Endothelial cell (in vitro differentiated cells): ENCODE measurements around the gene DNM1. TPM values are rescaled to one million over a fixed set of nuclear protein-coding genes. Genes with fewer than 3 reads are reported as not detected.

Experiments
- DNase-seq: peaks from one replicate; pipeline ENCODE4 v3.0.0; 2021; ENCODE audit warnings: low spot score
- H3K27ac Mint-ChIP-seq: one replicate; pipeline ENCODE4 v1.8.0; 2021; ENCODE audit warnings: mixed read lengths, inconsistent platforms; ENCODE audit not compliant: unreplicated experiment
- H3K27me3 Mint-ChIP-seq: one replicate; pipeline ENCODE4 v1.8.0; 2021; ENCODE audit warnings: mild to moderate bottlenecking, moderate library complexity, mixed read lengths, inconsistent platforms; ENCODE audit not compliant: unreplicated experiment
- H3K36me3 Mint-ChIP-seq: one replicate; pipeline ENCODE4 v1.8.0; 2021; ENCODE audit warnings: mild to moderate bottlenecking, low read depth, mixed read lengths, inconsistent platforms; ENCODE audit not compliant: unreplicated experiment
- H3K4me1 Mint-ChIP-seq: one replicate; pipeline ENCODE4 v1.8.0; 2021; ENCODE audit warnings: mild to moderate bottlenecking, mixed read lengths, inconsistent platforms; ENCODE audit not compliant: unreplicated experiment
- H3K4me3 Mint-ChIP-seq: one replicate; pipeline ENCODE4 v1.8.0; 2021; ENCODE audit warnings: mild to moderate bottlenecking, mixed read lengths, inconsistent platforms; ENCODE audit not compliant: unreplicated experiment
- H3K9me3 Mint-ChIP-seq: one replicate; pipeline ENCODE4 v1.8.0; 2021; ENCODE audit warnings: mixed read lengths, inconsistent platforms; ENCODE audit not compliant: unreplicated experiment
- total RNA-seq: library from RNA; stranded (reverse); fragmentation: NEBNext Ultra II Directional; extraction: Animal tissue kit (Norgen Biotek cat#: 25700); gene quantifications from one replicate; pipeline ENCODE4 v1.2.1, GENCODE V29; 2021; ENCODE audit not compliant: unreplicated experiment
- TF ChIP-seq, protein P1 (sequence below): fragments of 200-600 bp; sonication (generic); IDR thresholded peaks from one replicate; pipeline ENCODE4 v1.5.0; 2021; ENCODE audit warnings: antibody characterized with exemption; ENCODE audit not compliant: unreplicated experiment

The DNM1 gene
- total RNA-seq, 1 donor from 2014 or later: 8.0 TPM

DNA sequence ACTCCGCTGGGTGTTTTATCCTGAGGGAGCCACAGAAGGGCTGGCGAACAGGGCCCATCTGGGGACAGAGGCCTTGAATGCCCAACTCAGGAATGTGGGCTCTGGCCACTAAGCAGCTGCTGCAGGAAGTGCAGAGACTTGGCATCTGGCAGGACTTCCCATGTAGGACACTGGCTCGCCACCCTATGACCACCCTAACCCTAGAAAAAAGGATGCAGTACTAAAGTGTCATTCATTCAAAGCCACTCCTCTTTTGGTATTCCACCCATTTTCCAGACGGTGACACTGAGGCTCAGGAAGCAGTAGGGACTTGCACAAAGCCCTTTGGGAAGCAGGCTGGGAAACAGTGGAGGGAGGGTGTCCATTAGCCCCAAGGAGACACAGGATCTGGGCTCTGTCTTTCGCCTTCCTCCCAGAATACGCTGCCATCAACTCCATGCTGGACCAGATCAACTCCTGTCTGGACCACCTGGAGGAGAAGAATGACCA, 40.1 kb upstream of the DNM1 start:
- peaks cover 4% of the 10 kb centered on the region for H3K4me1 Mint-ChIP-seq
- peaks cover 21% of the 10 kb centered on the region for H3K36me3 Mint-ChIP-seq
- no peaks in the 10 kb centered on the region for H3K9me3 Mint-ChIP-seq
- no peak overlapping the region for H3K27ac Mint-ChIP-seq
- H3K27me3 Mint-ChIP-seq: peaks cover 6% of the 10 kb centered on the region
- TF ChIP-seq, protein P1, sequence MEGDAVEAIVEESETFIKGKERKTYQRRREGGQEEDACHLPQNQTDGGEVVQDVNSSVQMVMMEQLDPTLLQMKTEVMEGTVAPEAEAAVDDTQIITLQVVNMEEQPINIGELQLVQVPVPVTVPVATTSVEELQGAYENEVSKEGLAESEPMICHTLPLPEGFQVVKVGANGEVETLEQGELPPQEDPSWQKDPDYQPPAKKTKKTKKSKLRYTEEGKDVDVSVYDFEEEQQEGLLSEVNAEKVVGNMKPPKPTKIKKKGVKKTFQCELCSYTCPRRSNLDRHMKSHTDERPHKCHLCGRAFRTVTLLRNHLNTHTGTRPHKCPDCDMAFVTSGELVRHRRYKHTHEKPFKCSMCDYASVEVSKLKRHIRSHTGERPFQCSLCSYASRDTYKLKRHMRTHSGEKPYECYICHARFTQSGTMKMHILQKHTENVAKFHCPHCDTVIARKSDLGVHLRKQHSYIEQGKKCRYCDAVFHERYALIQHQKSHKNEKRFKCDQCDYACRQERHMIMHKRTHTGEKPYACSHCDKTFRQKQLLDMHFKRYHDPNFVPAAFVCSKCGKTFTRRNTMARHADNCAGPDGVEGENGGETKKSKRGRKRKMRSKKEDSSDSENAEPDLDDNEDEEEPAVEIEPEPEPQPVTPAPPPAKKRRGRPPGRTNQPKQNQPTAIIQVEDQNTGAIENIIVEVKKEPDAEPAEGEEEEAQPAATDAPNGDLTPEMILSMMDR: no peak
- H3K4me3 Mint-ChIP-seq: no peak overlapping the region
- no peak for DNase-seq

DNA sequence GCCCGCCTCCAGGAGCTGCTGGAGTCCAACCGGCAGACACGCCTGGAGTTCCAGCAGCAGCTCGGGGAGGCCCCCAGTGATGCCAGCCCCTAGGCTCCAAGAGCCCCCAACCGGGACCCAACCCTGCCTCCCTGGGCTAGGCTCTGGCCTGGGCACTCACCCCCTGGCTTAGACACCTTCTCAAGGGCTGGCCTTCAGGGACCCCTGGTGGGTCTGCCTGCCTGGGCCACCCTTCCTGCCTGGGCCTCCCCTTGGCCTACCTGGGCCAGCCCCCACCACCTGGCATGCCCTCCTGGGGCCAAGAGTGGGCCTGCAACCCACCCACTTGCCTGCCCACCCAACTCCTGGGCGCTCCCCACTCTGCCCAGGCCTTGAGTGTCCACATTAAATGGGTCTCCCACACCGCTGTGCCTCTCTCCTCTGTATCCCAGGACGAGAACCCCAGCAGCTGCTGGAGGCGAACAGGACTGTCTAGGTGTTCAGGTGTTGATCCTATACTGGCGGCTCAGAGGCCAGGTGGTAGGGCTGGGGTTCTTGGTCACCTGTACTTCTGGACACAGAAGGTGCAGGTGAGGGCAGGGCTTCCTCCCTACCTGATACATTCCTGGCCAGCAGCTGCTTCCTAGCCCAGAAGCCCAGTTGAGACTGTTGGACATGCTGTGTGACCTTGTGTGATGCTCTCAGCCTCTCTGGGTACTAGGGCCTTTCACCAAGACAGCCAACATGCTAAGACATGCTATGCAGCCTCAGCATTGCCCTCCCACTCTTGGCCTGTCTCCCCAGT, 39.5 kb upstream of the DNM1 start:
- H3K27ac Mint-ChIP-seq: no peak overlapping the region
- H3K9me3 Mint-ChIP-seq: no peaks in the 10 kb centered on the region
- peaks cover 24% of the 10 kb centered on the region for H3K36me3 Mint-ChIP-seq
- TF ChIP-seq, protein P1: no peak
- no peak for DNase-seq
- H3K4me3 Mint-ChIP-seq: no peak overlapping the region
- H3K27me3 Mint-ChIP-seq: peaks cover 6% of the 10 kb centered on the region
- H3K4me1 Mint-ChIP-seq: peaks cover 4% of the 10 kb centered on the region

DNA sequence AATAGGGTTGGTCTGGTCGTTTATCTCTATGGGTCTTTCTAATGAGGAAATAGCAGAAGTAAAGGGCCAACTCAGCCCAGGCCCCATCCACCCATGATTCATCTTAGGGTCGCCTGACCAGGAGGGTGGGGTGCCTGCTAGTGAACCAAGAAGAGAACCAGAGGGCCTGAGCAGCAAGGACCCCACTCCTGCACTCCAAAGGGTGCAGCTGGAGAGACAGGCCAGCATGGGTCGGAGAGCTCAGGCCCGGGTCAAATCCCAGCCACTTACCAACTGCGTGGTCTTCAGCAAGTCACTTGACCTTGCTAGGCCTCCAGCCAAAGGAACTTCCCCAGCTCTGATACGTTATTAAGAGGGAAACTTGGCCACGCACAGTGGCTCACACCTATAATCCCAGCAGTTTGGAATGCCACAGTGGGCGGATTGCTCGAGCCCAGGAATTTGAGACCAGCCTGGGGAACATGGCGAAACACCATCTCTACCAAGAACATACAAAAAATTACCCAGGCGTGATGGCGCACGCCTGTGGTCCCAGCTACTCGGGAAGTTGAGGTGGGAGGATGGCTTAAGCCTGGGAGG, 38.8 kb upstream of the DNM1 start:
- Mint-ChIP-seq H3K9me3 (no peaks in the 10 kb centered on the region), H3K27me3 (peaks cover 4% of the 10 kb centered on the region), H3K4me3 (no peak overlapping the region), H3K36me3 (peaks cover 30% of the 10 kb centered on the region), H3K4me1 (peaks cover 4% of the 10 kb centered on the region), H3K27ac (no peak overlapping the region)
- TF ChIP-seq, protein P1: no peak
- no peak for DNase-seq

DNA sequence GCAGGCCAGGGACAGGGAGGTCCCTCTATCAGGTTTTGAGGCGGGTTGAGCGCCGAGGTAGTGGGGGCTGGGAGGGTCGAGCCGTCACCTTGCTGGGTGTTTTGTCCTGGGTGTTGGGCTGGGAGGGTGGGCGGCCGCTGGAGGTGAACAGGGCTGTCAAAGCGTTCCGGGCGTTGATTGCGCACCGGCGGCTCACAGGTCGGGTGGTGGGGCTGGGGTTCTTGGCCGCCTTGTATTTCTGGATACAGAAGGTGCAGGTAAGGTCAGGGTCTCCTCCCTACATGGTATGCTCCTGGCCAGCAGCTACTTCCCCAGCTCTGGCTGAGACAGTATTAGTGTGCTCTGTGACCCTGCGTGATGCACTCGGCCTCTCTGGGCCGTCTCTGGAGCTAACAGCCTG, 37.0 kb upstream of the DNM1 start:
- Mint-ChIP-seq H3K4me1 (peaks cover 4% of the 10 kb centered on the region), H3K27me3 (peaks cover 3% of the 10 kb centered on the region), H3K27ac (no peak overlapping the region), H3K4me3 (no peak overlapping the region), H3K36me3 (peaks cover 40% of the 10 kb centered on the region), H3K9me3 (no peaks in the 10 kb centered on the region)
- TF ChIP-seq, protein P1: no peak
- no peak for DNase-seq

DNA sequence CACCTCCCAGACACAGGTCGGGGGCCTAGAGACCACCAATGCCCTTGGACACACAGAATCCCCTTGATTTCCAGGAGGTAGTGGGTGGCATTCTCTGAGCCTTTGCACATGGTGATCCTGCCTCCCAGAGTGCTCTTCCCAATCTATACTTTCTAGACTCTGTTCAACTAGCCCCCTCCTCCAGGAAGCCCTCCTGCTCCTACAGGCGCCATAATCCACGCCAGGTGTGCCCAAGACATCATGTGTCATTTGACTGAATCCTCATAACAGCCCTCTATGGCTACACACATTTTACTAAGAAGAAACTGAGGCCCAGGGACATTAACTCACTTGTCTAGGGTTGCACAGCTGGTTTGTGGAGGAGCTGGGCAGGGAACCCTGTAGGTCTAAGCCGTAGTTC, 36.0 kb upstream of the DNM1 start:
- no peak overlapping the region for H3K4me3 Mint-ChIP-seq
- H3K27me3 Mint-ChIP-seq: peaks cover 3% of the 10 kb centered on the region
- TF ChIP-seq, protein P1: no peak
- no peak overlapping the region for H3K27ac Mint-ChIP-seq
- peaks cover 3% of the 10 kb centered on the region for H3K4me1 Mint-ChIP-seq
- peaks cover 38% of the 10 kb centered on the region for H3K36me3 Mint-ChIP-seq
- no peak for DNase-seq
- no peaks in the 10 kb centered on the region for H3K9me3 Mint-ChIP-seq
